AG04450 (cell line): ENCODE results near the gene C1orf122. TPM values are rescaled to one million over a fixed set of nuclear protein-coding genes. Genes with fewer than 3 reads are reported as not detected.
A peak's percentile ranks its signal among the peaks of the same experiment; 100 is the strongest.
"Not testable (repeated sequence)": the region's sequence is repeated elsewhere in the genome, so short reads cannot be mapped to it uniquely, and the experiment has no call there.

Experiments
- CTCF ChIA-PET: fragments of 300-600, 350-600 bp; formaldehyde crosslinking; extraction: SDS; loops from one replicate; lab custom pipeline; 2022; ENCODE audit warnings: antibody characterized with exemption, inconsistent platforms; lab: Charles Lee
- POLR2A ChIA-PET: fragments of 350-600 bp; formaldehyde crosslinking; extraction: SDS; loops from one replicate; lab custom pipeline; 2021; ENCODE audit warnings: antibody characterized with exemption, inconsistent platforms; lab: Yijun Ruan, JAX
- DNase-seq: peaks from one replicate; pipeline ENCODE4 v3.0.0-alpha.2; 2011; ENCODE audit warnings: low read depth, low spot score
- H3K27ac ChIP-seq: one replicate; pipeline ENCODE4 v1.5.1; 2012; ENCODE audit warnings: low read depth, low read length, control low read depth
- H3K27me3 ChIP-seq: one replicate; pipeline ENCODE4 v1.6.0; 2012; ENCODE audit warnings: low read length; ENCODE audit not compliant: control insufficient read depth, insufficient read depth
- H3K4me3 ChIP-seq: 2 replicates; pipeline ENCODE4 v1.5.1; 2011; ENCODE audit warnings: mild to moderate bottlenecking, low read depth, low read length, control low read depth
- H3K9me3 ChIP-seq: 2 replicates; pipeline ENCODE4 v1.5.1; 2012; ENCODE audit warnings: low read length; ENCODE audit not compliant: control insufficient read depth, insufficient read depth
- CTCF ChIP-seq: IDR thresholded peaks from 2 replicates; pipeline ENCODE4 v1.5.1; 2011; ENCODE audit warnings: low read depth, low read length, control low read depth, inconsistent platforms
- polyA plus RNA-seq: library from polyadenylated mRNA; depleted of rRNA; stranded (reverse); fragments of >200 nt; gene quantifications from 2 replicates; pipeline ENCODE4 v1.2.3, GENCODE V29; 2011

The C1orf122 gene
- polyA plus RNA-seq, 1 experiment, result 30.3 TPM

- CTCF ChIA-PET, result interaction anchor here (1.2 kb wide), 1 partner anchor 9 kb away, joined by 3 read pairs; no protein-coding TSS in a partner anchor
- H3K27ac ChIP-seq, result no peak overlapping the region
- no peak overlapping the region for H3K4me3 ChIP-seq
- peaks cover 10% of the 10 kb centered on the region for H3K9me3 ChIP-seq
- DNase-seq, result no peak
- POLR2A ChIA-PET, result no interaction called here
- peaks cover 33% of the 10 kb centered on the region for H3K27me3 ChIP-seq
- no peak for TF ChIP-seq CTCF
These were observed 43.7 kb upstream of the C1orf122 start for GRCh38 chr1:37763791-37764413.

- CTCF ChIA-PET, result interaction anchor here (0.6 to 1.2 kb wide), 2 partner anchors 9 to 422 kb away, joined by 3 to 4 read pairs; no protein-coding TSS in a partner anchor
- DNase-seq, result peak; percentile 6
- Histone ChIP-seq H3K27me3 (peaks cover 33% of the 10 kb centered on the region), H3K4me3 (no peak overlapping the region), H3K9me3 (peaks cover 10% of the 10 kb centered on the region), H3K27ac (no peak overlapping the region)
- no peak for TF ChIP-seq CTCF
- POLR2A ChIA-PET, result no interaction called here
These were observed 43.2 kb upstream of the C1orf122 start for GRCh38 chr1:37764414-37764825.

GRCh38 chr1:37764888-37765441, 42.6 kb upstream of the C1orf122 start, which contains the start of gene EPHA10:
EPHA10 (minus strand) TSS chr1:37765120; CDS start chr1:37765066, 54 bp downstream.
- ChIA-PET POLR2A (no interaction called here), CTCF (interaction anchor here (0.6 kb wide), 1 partner anchor 421 kb away, joined by 4 read pairs; no protein-coding TSS in a partner anchor)
- H3K27me3 ChIP-seq, result peaks cover 36% of the 10 kb centered on the region
- no peak within 1 kb of the TSS for H3K4me3 ChIP-seq
- peaks cover 10% of the 10 kb centered on the region for H3K9me3 ChIP-seq
- TF ChIP-seq CTCF, result no peak
- DNase-seq, result no peak
- no peak within 1 kb of the TSS for H3K27ac ChIP-seq

- Histone ChIP-seq H3K4me3 (no peak overlapping the region), H3K27ac (no peak overlapping the region), H3K9me3 (peaks cover 10% of the 10 kb centered on the region), H3K27me3 (peaks cover 36% of the 10 kb centered on the region)
- POLR2A ChIA-PET, result interaction anchor here (0.6 kb wide), 1 partner anchor 16 kb away, joined by 5 read pairs; no protein-coding TSS in a partner anchor
- DNase-seq, result no peak
- no peak for TF ChIP-seq CTCF
- CTCF ChIA-PET, result no interaction called here
These were observed 41.5 kb upstream of the C1orf122 start for GRCh38 chr1:37765916-37766664.

GRCh38 chr1:37767488-37767887, 40.1 kb upstream of the C1orf122 start:
- no peak for DNase-seq
- no peak overlapping the region for H3K4me3 ChIP-seq
- H3K27ac ChIP-seq, result no peak overlapping the region
- peaks cover 36% of the 10 kb centered on the region for H3K27me3 ChIP-seq
- H3K9me3 ChIP-seq, result peaks cover 10% of the 10 kb centered on the region
- POLR2A ChIA-PET, result no interaction called here
- TF ChIP-seq CTCF, result no peak
- CTCF ChIA-PET, result no interaction called here

GRCh38 chr1:37771440-37771839, 36.1 kb upstream of the C1orf122 start:
- CTCF ChIA-PET, result not testable (repeated sequence)
- peaks cover 14% of the 10 kb centered on the region for H3K27me3 ChIP-seq

More at GRCh38 chr1:37771440-37771839, 36.1 kb upstream of the C1orf122 start:
- POLR2A ChIA-PET, DNase-seq, H3K27ac ChIP-seq, H3K9me3 ChIP-seq, H3K4me3 ChIP-seq: not testable (repeated sequence)
